Heart left ventricle (tissue), 16 donors: ENCODE data around the gene TRAPPC2. TPM values are rescaled to one million over a fixed set of nuclear protein-coding genes. Genes with fewer than 3 reads are reported as not detected.
"Not testable (repeated sequence)": the region's sequence is repeated elsewhere in the genome, so short reads cannot be mapped to it uniquely, and the experiment has no call there.

Experiments used
- ATAC-seq, 4 donors: fragments of 200-7000 bp; cut with Tn5 transposase; one replicate each; pipeline ENCODE4 v1.9.1; 2020 to 2022; ENCODE audit warnings: moderate library complexity in 4 of 4, mild to moderate bottlenecking in 3 of 4, moderate number of reproducible peaks in 1 of 4
- DNase-seq, 5 donors: peaks; one replicate each; pipeline ENCODE4 v3.0.0-alpha.2; 2020
- H3K27ac ChIP-seq, 12 donors: fragments of 200-600 bp; sonication (generic) in 4 of 12; one replicate each; pipeline versions ENCODE4 v1.5.0 to v1.8.0; 2016 to 2022; ENCODE audit warnings: mild to moderate bottlenecking in 2 of 12
- H3K27me3 ChIP-seq, 9 donors: fragments of 200-600 bp; sonication (generic) in 2 of 9; one replicate each; pipeline versions ENCODE4 v1.5.1 to v1.8.0; 2016 to 2022; ENCODE audit warnings: mild to moderate bottlenecking in 3 of 9
- H3K36me3 ChIP-seq, 9 donors: fragments of 200-600 bp; sonication (generic) in 2 of 9; one replicate each; pipeline versions ENCODE4 v1.5.0 to v1.8.0; 2018 to 2022; ENCODE audit warnings: mild to moderate bottlenecking in 2 of 9
- H3K4me1 ChIP-seq, 12 donors: fragments of 200-600 bp; sonication (generic) in 4 of 12; one replicate each; pipeline versions ENCODE4 v1.5.0 to v1.8.0; 2016 to 2022; ENCODE audit warnings: mild to moderate bottlenecking in 3 of 12
- H3K4me3 ChIP-seq, 12 donors: fragments of 200-600 bp; sonication (generic) in 4 of 12; one replicate each; pipeline versions ENCODE4 v1.5.0 to v1.8.0; 2017 to 2022; ENCODE audit warnings: mild to moderate bottlenecking in 9 of 12, moderate library complexity in 4 of 12
- H3K9me3 ChIP-seq, 12 donors: fragments of 200-600 bp; sonication (generic) in 4 of 12; one replicate each; pipeline versions ENCODE4 v1.5.0 to v1.8.0; 2016 to 2022; ENCODE audit warnings: mild to moderate bottlenecking in 1 of 12
- POLR2A ChIP-seq, 2 donors: fragments of 450-650 bp; IDR thresholded peaks; one replicate each; pipeline ENCODE4 v1.6.1; 2017; ENCODE audit warnings: antibody characterized with exemption in 2 of 2, mild to moderate bottlenecking in 2 of 2, moderate library complexity in 2 of 2
- WGBS, 4 donors: extraction: QIAGEN DNeasy Blood & Tissue Kit in 2 of 4; methylation state at CpG; one replicate each; pipeline versions ENCODE4 v1.1.5 to v1.1.7; 2013 to 2018; 5-methylcytosine and 5-hydroxymethylcytosine counted together
- intact Hi-C, 10 donors: fragments of 100-400 bp; cut with DNase I; formaldehyde crosslinking; loops; one replicate each; pipeline versions ENCODE4 v1.11.1 to v1.14.2; 2022
- polyA plus RNA-seq, 2 donors: library from polyadenylated mRNA; stranded (reverse); fragments of 200-250 nt; gene quantifications; one replicate each; pipeline ENCODE4 v1.2.3, GENCODE V29; 2013
- total RNA-seq, 9 donors: library from RNA; depleted of rRNA in 2 of 9; stranded (reverse); fragments of >200 nt in 2 of 9; fragmentation: NEBNext Ultra II Directional in 3 of 9; extraction: Animal tissue kit (Norgen Biotek cat#: 25700) in 3 of 9; gene quantifications; one replicate each; pipeline versions ENCODE4 v1.1.0 to v1.2.4, GENCODE V29; 2016 to 2023
- TF ChIP-seq, protein P1 (sequence below), 12 donors: fragments of 200-600 bp; sonication (generic) in 4 of 12; IDR thresholded peaks; one replicate each; pipeline versions ENCODE4 v1.5.0 to v1.8.0; 2018 to 2022; ENCODE audit warnings: antibody characterized with exemption in 12 of 12, mild to moderate bottlenecking in 5 of 12
- donor health status: ischemic (EF 13 %, LVEDD 7.1; RV severe dilation, severe dysfunction).
- donor health status: healthy with polysubstance abuse.
- donor health status: DM: no; HTN: yes; CAD: no.
- donor health status: DM: no; HTN: no; CAD: no.
- donor health status: ischemic (EF 25% LVEDD 6.9; RV normal size, moderate dysfunction).
- donor health status: ischemic (EF 25% LVEDD 5.7; RV mildly dilated, moderate dysfunction).
- donor health status: healthy.
- donor health status: DM: yes; HTN: yes; CAD: no.
- donor health status: ischemic (EF 35%, LVEDD 5.7; RV mildly dilated, moderate dysfunction).
- donor health status: nonischemic (EF 11% LVEDD 7.7; RV severe dilation, severe dysfunction).
- donor health status: DM: yes; HTN: yes; CAD: no.
- donor health status: PGD.
- donor health status: ischemic (EF 29% LVEDD 5.4; RV normal size, mild dysfunction).
- donor health status: nonischemic (EF 23%, LVEDD 6.1; RV moderate dilation, normal function).

The TRAPPC2 gene
- total and polyA plus RNA-seq, 11 donors, result 3.5 to 11.1 (median 5.2) TPM

DNA sequence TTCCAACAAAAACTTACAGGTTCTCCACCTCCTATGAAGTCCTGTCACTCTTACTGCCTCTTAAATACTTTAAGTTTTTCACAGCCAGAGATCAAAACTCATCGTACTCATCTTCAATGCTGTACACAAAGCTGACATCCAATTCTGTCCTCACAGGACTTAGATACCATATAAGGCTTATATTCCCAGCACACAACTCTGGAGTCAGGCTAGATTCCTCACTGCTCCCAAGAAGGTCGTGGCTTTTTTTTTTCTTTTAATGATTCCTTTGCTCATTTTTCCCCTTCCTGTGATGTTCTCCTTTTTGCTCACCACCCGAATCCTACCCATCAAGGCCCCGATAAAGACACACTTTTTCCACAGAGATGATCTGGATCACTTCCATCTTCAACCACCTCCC is 914 bp downstream of the TRAPPC2 start:
- Histone ChIP-seq H3K4me3 (peak overlapping the region in 11 of 12 donors; percentile 47 to 91 (median 82)), H3K9me3 (no peaks in the 10 kb centered on the region), H3K27me3 (peaks cover 0 to 22% (median 0%) of the 10 kb centered on the region in 9 donors), H3K27ac (peak overlapping the region in 6 of 12 donors; percentile 81 to 94 (median 90)), H3K4me1 (peaks cover 0 to 38% (median 7%) of the 10 kb centered on the region in 12 donors), H3K36me3 (peaks cover 0 to 22% (median under 1%) of the 10 kb centered on the region in 9 donors)
- ATAC-seq (no peak), DNase-seq (no peak)
- WGBS, 4 donors, result 17 to 48% (median 34%) methylated on average over 4 of the region's 4 CpGs
- intact Hi-C loops, result loop anchor here in 3 of 10 donors (5.0 to 10.0 kb wide), 3 partner anchors 36 to 79 kb away; partner anchors contain the start of genes RAB9A (in 1 of the 3) and TCEANC (in 1 of the 3)
- TF ChIP-seq POLR2A (IDR thresholded peaks at IDR 0.05), result no peak
- TF ChIP-seq, protein P1, sequence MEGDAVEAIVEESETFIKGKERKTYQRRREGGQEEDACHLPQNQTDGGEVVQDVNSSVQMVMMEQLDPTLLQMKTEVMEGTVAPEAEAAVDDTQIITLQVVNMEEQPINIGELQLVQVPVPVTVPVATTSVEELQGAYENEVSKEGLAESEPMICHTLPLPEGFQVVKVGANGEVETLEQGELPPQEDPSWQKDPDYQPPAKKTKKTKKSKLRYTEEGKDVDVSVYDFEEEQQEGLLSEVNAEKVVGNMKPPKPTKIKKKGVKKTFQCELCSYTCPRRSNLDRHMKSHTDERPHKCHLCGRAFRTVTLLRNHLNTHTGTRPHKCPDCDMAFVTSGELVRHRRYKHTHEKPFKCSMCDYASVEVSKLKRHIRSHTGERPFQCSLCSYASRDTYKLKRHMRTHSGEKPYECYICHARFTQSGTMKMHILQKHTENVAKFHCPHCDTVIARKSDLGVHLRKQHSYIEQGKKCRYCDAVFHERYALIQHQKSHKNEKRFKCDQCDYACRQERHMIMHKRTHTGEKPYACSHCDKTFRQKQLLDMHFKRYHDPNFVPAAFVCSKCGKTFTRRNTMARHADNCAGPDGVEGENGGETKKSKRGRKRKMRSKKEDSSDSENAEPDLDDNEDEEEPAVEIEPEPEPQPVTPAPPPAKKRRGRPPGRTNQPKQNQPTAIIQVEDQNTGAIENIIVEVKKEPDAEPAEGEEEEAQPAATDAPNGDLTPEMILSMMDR (IDR thresholded peaks at IDR 0.05), result no peak

DNA sequence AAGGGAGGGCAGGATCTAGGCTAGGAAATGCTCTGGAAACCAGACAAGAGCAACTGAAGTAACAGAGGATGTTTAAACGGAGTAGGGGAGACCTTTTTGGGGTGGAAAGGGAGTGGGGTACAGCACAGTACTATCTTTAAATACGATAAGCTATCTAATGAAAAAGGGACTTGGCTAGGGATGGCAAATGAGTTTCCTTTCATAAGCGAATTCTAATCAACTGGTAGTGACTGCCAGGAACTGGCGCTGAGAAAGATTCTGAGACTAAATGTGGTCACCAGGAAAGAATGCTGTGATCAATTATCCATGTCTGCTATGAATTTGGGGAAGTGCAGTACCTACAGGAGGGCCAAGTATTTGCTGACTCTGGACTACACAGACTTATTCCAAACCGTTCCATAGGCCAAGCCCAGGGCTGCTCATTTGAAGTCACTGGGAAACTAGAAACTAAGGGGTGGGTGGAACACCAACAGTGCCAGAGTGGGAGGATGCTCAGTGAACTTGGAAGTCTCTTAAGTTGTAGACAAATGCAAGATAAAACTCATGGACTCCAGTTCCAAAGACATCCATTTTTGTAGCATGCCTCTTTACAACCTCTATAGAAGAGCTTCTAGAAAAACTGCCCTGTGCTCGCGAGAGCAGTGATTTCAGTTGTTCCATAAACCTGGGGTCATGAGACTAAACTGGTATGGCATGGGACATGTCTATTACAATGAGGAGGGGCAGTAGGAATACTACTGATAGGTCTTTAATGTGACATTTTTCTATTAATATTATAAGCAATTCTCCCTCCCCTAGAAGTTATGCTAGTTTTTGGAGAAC is 2.0 kb downstream of the TRAPPC2 start:
- peaks cover 0 to 12% (median 0%) of the 10 kb centered on the region in 9 donors for H3K36me3 ChIP-seq
- 59 to 70% (median 65%) methylated on average over 7 of the region's 7 CpGs for WGBS, 4 donors
- peaks cover 0 to 22% (median 0%) of the 10 kb centered on the region in 9 donors for H3K27me3 ChIP-seq
- H3K4me1 ChIP-seq, result peaks cover 0 to 38% (median 7%) of the 10 kb centered on the region in 12 donors
- ATAC-seq (no peak), DNase-seq (no peak)
- H3K4me3 ChIP-seq, result peak overlapping the region in 1 of 12 donors; percentile 3
- peak overlapping the region in 2 of 12 donors; percentile 8 to 91 for H3K27ac ChIP-seq
- H3K9me3 ChIP-seq, result no peaks in the 10 kb centered on the region
- TF ChIP-seq POLR2A (IDR thresholded peaks at IDR 0.05), result no peak
- TF ChIP-seq, protein P1 (IDR thresholded peaks at IDR 0.05), result no peak
- intact Hi-C loops, result loop anchor here in 3 of 10 donors (5.0 to 10.0 kb wide), 3 partner anchors 35 to 78 kb away; partner anchors contain the start of genes RAB9A (in 1 of the 3) and TCEANC (in 1 of the 3)

DNA sequence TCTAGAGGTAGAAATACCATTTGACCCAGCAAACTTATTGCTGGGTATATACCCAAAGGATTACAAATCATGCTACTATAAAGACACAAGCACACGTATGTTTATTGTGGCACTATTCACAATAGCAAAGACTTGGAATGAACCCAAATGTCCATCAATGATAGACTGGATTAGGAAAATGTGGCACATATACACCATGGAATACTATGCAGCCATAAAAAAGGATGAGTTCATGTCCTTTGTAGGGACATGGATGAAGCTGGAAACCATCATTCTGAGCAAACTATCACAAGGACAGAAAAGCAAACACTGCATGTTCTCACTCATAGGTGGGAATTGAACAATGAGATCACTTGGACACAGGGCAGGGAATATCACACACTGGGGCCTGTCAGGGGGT is 3.9 kb downstream of the TRAPPC2 start:
- intact Hi-C loops, result loop anchor here in 3 of 10 donors (5.0 to 10.0 kb wide), 3 partner anchors 33 to 76 kb away; partner anchors contain the start of genes RAB9A (in 1 of the 3) and TCEANC (in 1 of the 3)
- H3K4me3 ChIP-seq, H3K36me3 ChIP-seq, H3K27ac ChIP-seq, H3K9me3 ChIP-seq, ATAC-seq, DNase-seq: not testable (repeated sequence)
- 91 to 100% (median 95%) methylated on average over 1 of the region's 1 CpG for WGBS, 4 donors
- peaks cover 0 to 21% (median 0%) of the 10 kb centered on the region in 9 donors for H3K27me3 ChIP-seq
- peaks cover 0 to 25% (median 4%) of the 10 kb centered on the region in 12 donors for H3K4me1 ChIP-seq

DNA sequence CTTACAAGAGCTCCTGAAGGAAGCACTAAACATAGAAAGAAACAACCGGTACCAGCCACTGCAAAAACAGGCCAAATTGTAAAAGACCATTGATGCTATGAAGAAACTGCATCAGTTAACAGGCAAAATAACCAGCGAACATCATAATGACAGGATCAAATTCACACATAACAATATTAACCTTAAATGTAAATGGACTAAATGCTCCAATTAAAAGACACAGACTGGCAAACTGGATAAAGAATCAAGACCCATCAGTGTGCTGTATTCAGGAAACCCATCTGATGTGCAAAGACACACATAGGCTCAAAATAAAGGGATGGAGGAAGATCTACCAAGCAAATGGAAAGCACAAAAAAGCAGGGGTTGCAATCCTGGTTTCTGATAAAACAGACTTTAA is 7.8 kb downstream of the TRAPPC2 start:
- DNase-seq, H3K27ac ChIP-seq, H3K4me3 ChIP-seq, intact Hi-C loops, H3K36me3 ChIP-seq, H3K9me3 ChIP-seq, H3K27me3 ChIP-seq, ATAC-seq: not testable (repeated sequence)
- H3K4me1 ChIP-seq, result peaks cover 0 to 15% (median under 1%) of the 10 kb centered on the region in 12 donors
- 87 to 93% (median 92%) methylated on average over 2 of the region's 2 CpGs for WGBS, 4 donors

- H3K27me3 ChIP-seq, H3K9me3 ChIP-seq, H3K4me3 ChIP-seq, ATAC-seq, H3K36me3 ChIP-seq, H3K27ac ChIP-seq, DNase-seq, intact Hi-C loops: not testable (repeated sequence)
- WGBS, 4 donors, result 87 to 94% (median 90%) methylated on average over 9 of the region's 9 CpGs
- peaks cover 0 to 11% (median 0%) of the 10 kb centered on the region in 12 donors for H3K4me1 ChIP-seq
Measured at GRCh38 chrX:13724878-13725277, 9.5 kb downstream of the TRAPPC2 start.
